Upper lobe of left lung (tissue), 4 donors: ENCODE measurements around the gene FCSK.

ENCODE experiments used
- CTCF ChIP-seq, 6 experiments: fragments of 450-650 bp in 4 of 6; fragments of 200-600 bp in 2 of 6; sonication (generic) in 2 of 6; IDR thresholded peaks; one replicate each; pipeline ENCODE4 v1.5.1; 2016 to 2019; ENCODE audit warnings: antibody characterized with exemption in 6 of 6
- EP300 ChIP-seq, 4 donors: sonication (generic); formaldehyde crosslinking; IDR thresholded peaks; one replicate each; pipeline ENCODE4 v1.5.1; 2017; ENCODE audit warnings: antibody characterized with exemption in 4 of 4, control low read depth in 2 of 4
- POLR2A ChIP-seq, 4 donors: fragments of 450-650 bp; IDR thresholded peaks; one replicate each; pipeline ENCODE4 v1.5.1; 2016 to 2017; ENCODE audit warnings: antibody characterized with exemption in 4 of 4, mild to moderate bottlenecking in 2 of 4
- POLR2AphosphoS5 ChIP-seq, 2 donors: sonication (generic); formaldehyde crosslinking; IDR thresholded peaks; one replicate each; pipeline ENCODE4 v1.5.1; 2017; ENCODE audit warnings: antibody characterized with exemption in 2 of 2

- no peak for TF ChIP-seq CTCF (IDR thresholded peaks at IDR 0.05)
- TF ChIP-seq EP300 (IDR thresholded peaks at IDR 0.05), result no peak
- TF ChIP-seq POLR2A (IDR thresholded peaks at IDR 0.05), result no peak
- no peak for TF ChIP-seq POLR2AphosphoS5 (IDR thresholded peaks at IDR 0.05)
Measured at GRCh38 chr16:70429888-70430666, 24.3 kb upstream of the FCSK start.
